Measurements from ENCODE around the gene NPTN. TPM values are rescaled to one million over a fixed set of nuclear protein-coding genes. Genes with fewer than 3 reads are reported as not detected.

The NPTN gene
- total RNA-seq, 2 experiments from 2014 or later, result 46.7 to 49.8 TPM

GRCh38 chr15:73538123-73538522, 95.1 kb downstream of the NPTN start:
- no peak overlapping the region for H3K27ac Mint-ChIP-seq
- POLR2A ChIA-PET, result no interaction called here
- no peaks in the 10 kb centered on the region for H3K36me3 Mint-ChIP-seq
- no peaks in the 10 kb centered on the region for H3K27me3 Mint-ChIP-seq
- H3K4me1 Mint-ChIP-seq (ENCODE audit: low read depth), result no peaks in the 10 kb centered on the region
- H3K9me3 Mint-ChIP-seq, result no peaks in the 10 kb centered on the region
- DNase-seq, result no peak
- CTCF ChIA-PET, result interaction anchor here (1.0 kb wide), 1 partner anchor 162 kb away, joined by 3 read pairs; no protein-coding TSS in a partner anchor
- H3K4me3 Mint-ChIP-seq, result no peak overlapping the region
- intact Hi-C loops (cut with micrococcal nuclease), result no loop called here

GRCh38 chr15:73530649-73531048, 102.5 kb downstream of the NPTN start:
- POLR2A ChIA-PET, result no interaction called here
- Mint-ChIP-seq H3K4me1 (ENCODE audit: low read depth) (no peaks in the 10 kb centered on the region), H3K36me3 (no peaks in the 10 kb centered on the region), H3K9me3 (no peaks in the 10 kb centered on the region), H3K27me3 (no peaks in the 10 kb centered on the region), H3K4me3 (no peak overlapping the region), H3K27ac (no peak overlapping the region)
- no peak for DNase-seq
- CTCF ChIA-PET, result interaction anchor here (1.1 to 1.2 kb wide), 2 partner anchors 106 to 175 kb away, joined by 4 to 5 read pairs; no protein-coding TSS in a partner anchor
- intact Hi-C loops (cut with micrococcal nuclease), result no loop called here

GRCh38 chr15:73527598-73527997, 105.6 kb downstream of the NPTN start:
- no peak overlapping the region for H3K4me3 Mint-ChIP-seq
- DNase-seq, result no peak
- ChIA-PET CTCF (interaction anchor here (1.1 kb wide), 1 partner anchor 172 kb away, joined by 3 read pairs; no protein-coding TSS in a partner anchor), POLR2A (no interaction called here)
- no peaks in the 10 kb centered on the region for H3K9me3 Mint-ChIP-seq
- intact Hi-C loops (cut with micrococcal nuclease), result no loop called here
- H3K27me3 Mint-ChIP-seq, result no peaks in the 10 kb centered on the region
- H3K36me3 Mint-ChIP-seq, result no peaks in the 10 kb centered on the region
- H3K4me1 Mint-ChIP-seq (ENCODE audit: low read depth), result no peaks in the 10 kb centered on the region
- H3K27ac Mint-ChIP-seq, result no peak overlapping the region

- H3K4me1 Mint-ChIP-seq (ENCODE audit: low read depth), result no peaks in the 10 kb centered on the region
- POLR2A ChIA-PET, result no interaction called here
- CTCF ChIA-PET, result interaction anchor here (1.2 kb wide), 1 partner anchor 18 kb away, joined by 4 read pairs; no protein-coding TSS in a partner anchor
- no peak overlapping the region for H3K4me3 Mint-ChIP-seq
- H3K27ac Mint-ChIP-seq, result no peak overlapping the region
- no peaks in the 10 kb centered on the region for H3K27me3 Mint-ChIP-seq
- H3K9me3 Mint-ChIP-seq, result no peaks in the 10 kb centered on the region
- no peak for DNase-seq
- intact Hi-C loops (cut with micrococcal nuclease), result no loop called here
- no peaks in the 10 kb centered on the region for H3K36me3 Mint-ChIP-seq
Observed at GRCh38 chr15:73524919-73525318, 108.3 kb downstream of the NPTN start.

- intact Hi-C loops (cut with micrococcal nuclease), result no loop called here
Observed at GRCh38 chr15:73522011-73522410, 111.2 kb downstream of the NPTN start.

GRCh38 chr15:73518876-73519733, 114.1 kb downstream of the NPTN start:
- H3K4me1 Mint-ChIP-seq (ENCODE audit: low read depth), result no peaks in the 10 kb centered on the region
- H3K9me3 Mint-ChIP-seq, result peaks cover 2% of the 10 kb centered on the region
- intact Hi-C loops (cut with micrococcal nuclease), result no loop called here
- ChIA-PET POLR2A (no interaction called here), CTCF (no interaction called here)
- H3K4me3 Mint-ChIP-seq, result no peak overlapping the region
- no peak overlapping the region for H3K27ac Mint-ChIP-seq
- peaks cover 2% of the 10 kb centered on the region for H3K36me3 Mint-ChIP-seq
- DNase-seq, result no peak
- H3K27me3 Mint-ChIP-seq, result no peaks in the 10 kb centered on the region

More at GRCh38 chr15:73522011-73522410, 111.2 kb downstream of the NPTN start:
- H3K4me3 Mint-ChIP-seq, result no peak overlapping the region
- H3K4me1 Mint-ChIP-seq (ENCODE audit: low read depth), result no peaks in the 10 kb centered on the region
- CTCF ChIA-PET, result no interaction called here
- POLR2A ChIA-PET, result no interaction called here
- no peak for DNase-seq
- no peak overlapping the region for H3K27ac Mint-ChIP-seq
- no peaks in the 10 kb centered on the region for H3K36me3 Mint-ChIP-seq
- no peaks in the 10 kb centered on the region for H3K9me3 Mint-ChIP-seq
- no peaks in the 10 kb centered on the region for H3K27me3 Mint-ChIP-seq

GRCh38 chr15:73518180-73518862, 114.9 kb downstream of the NPTN start:
- no peaks in the 10 kb centered on the region for H3K4me1 Mint-ChIP-seq (ENCODE audit: low read depth)
- H3K9me3 Mint-ChIP-seq, result peaks cover 2% of the 10 kb centered on the region
- no peak for DNase-seq
- no peak overlapping the region for H3K4me3 Mint-ChIP-seq
- H3K27me3 Mint-ChIP-seq, result no peaks in the 10 kb centered on the region
- no peak overlapping the region for H3K27ac Mint-ChIP-seq
- CTCF ChIA-PET, result no interaction called here
- intact Hi-C loops (cut with micrococcal nuclease), result no loop called here
- H3K36me3 Mint-ChIP-seq, result peaks cover 2% of the 10 kb centered on the region
- POLR2A ChIA-PET, result no interaction called here

- intact Hi-C loops (cut with micrococcal nuclease), result no loop called here
- Mint-ChIP-seq H3K27me3 (no peaks in the 10 kb centered on the region), H3K4me3 (no peak overlapping the region), H3K27ac (no peak overlapping the region), H3K4me1 (ENCODE audit: low read depth) (no peaks in the 10 kb centered on the region), H3K36me3 (peaks cover 2% of the 10 kb centered on the region), H3K9me3 (peaks cover 2% of the 10 kb centered on the region)
- POLR2A ChIA-PET, result no interaction called here
- CTCF ChIA-PET, result no interaction called here
- DNase-seq, result no peak
Observed at GRCh38 chr15:73517566-73517965, 115.6 kb downstream of the NPTN start.

- Mint-ChIP-seq H3K4me1 (ENCODE audit: low read depth) (no peaks in the 10 kb centered on the region), H3K36me3 (peaks cover 2% of the 10 kb centered on the region), H3K9me3 (peaks cover 2% of the 10 kb centered on the region), H3K4me3 (no peak overlapping the region), H3K27me3 (no peaks in the 10 kb centered on the region), H3K27ac (no peak overlapping the region)
- CTCF ChIA-PET, result no interaction called here
- no peak for DNase-seq
- POLR2A ChIA-PET, result no interaction called here
- intact Hi-C loops (cut with micrococcal nuclease), result no loop called here
Observed at GRCh38 chr15:73515527-73515926, 117.7 kb downstream of the NPTN start.

Other genes with a start within 250 kb of the NPTN start
- gene REC114, start 190.2 kb downstream of the NPTN start, total RNA-seq, result not detected
- gene CD276, start 51.0 kb upstream of the NPTN start, total RNA-seq, result 1 to 10 TPM; 3.7 to 4.9 TPM
- gene INSYN1, start 120.0 kb upstream of the NPTN start, total RNA-seq, result not detected
- gene TBC1D21, start 240.2 kb upstream of the NPTN start, total RNA-seq, result not detected

Measured in activated CD4-positive, alpha-beta memory T cell treated with anti-CD3 and anti-CD28 coated beads for 36 hours (primary cell).